IMR-90 (cell line): ENCODE data around the gene OAS1.

Source experiments
- BHLHE40 ChIP-seq: fragments of 150-350 bp; IDR thresholded peaks from 2 replicates; pipeline ENCODE4 v1.6.1; 2016; ENCODE audit warnings: mild to moderate bottlenecking, low read depth, low read length
- CEBPB ChIP-seq: IDR thresholded peaks from 2 replicates; pipeline ENCODE4 v1.6.1; 2012; ENCODE audit warnings: low read depth, low read length, improper control_type of control experiment
- CTCF ChIP-seq: conservative IDR thresholded peaks from 2 replicates; pipeline ENCODE4 v1.5.1; 2012; ENCODE audit warnings: mild to moderate bottlenecking, low read depth, low read length, improper control_type of control experiment
- ELK1 ChIP-seq: fragments of 150-350 bp; IDR thresholded peaks from 2 replicates; pipeline ENCODE4 v1.6.1; 2016; ENCODE audit warnings: low read depth, mild to moderate bottlenecking, low read length, moderate library complexity, borderline replicate concordance
- FOS ChIP-seq: fragments of 150-350 bp; IDR thresholded peaks from 2 replicates; pipeline ENCODE4 v1.6.1; 2016; ENCODE audit warnings: low read depth, low read length
- MAFK ChIP-seq: IDR thresholded peaks from 2 replicates; pipeline ENCODE4 v1.6.1; 2012; ENCODE audit warnings: low read depth, low read length, improper control_type of control experiment
- NFE2L2 ChIP-seq: fragments of 150-350 bp; IDR thresholded peaks from 2 replicates; pipeline ENCODE4 v1.6.1; 2016; ENCODE audit warnings: low read depth, mild to moderate bottlenecking, low read length
- POLR2A ChIP-seq: IDR thresholded peaks from 2 replicates; pipeline ENCODE4 v1.6.1; 2012; ENCODE audit warnings: mild to moderate bottlenecking, low read depth, low read length
- RAD21 ChIP-seq: IDR thresholded peaks from 2 replicates; pipeline ENCODE4 v1.6.1; 2012; ENCODE audit warnings: low read length, improper control_type of control experiment
- SMC3 ChIP-seq: fragments of 150-350 bp; IDR thresholded peaks from 2 replicates; pipeline ENCODE4 v1.6.1; 2016; ENCODE audit warnings: low read depth, mild to moderate bottlenecking, antibody characterized with exemption, low read length, moderate library complexity
- USF2 ChIP-seq: fragments of 150-350 bp; IDR thresholded peaks from 2 replicates; pipeline ENCODE4 v1.6.1; 2017; ENCODE audit warnings: mild to moderate bottlenecking, antibody characterized with exemption, low read length, low read depth

GRCh38 chr12:112964915-112965314 lies 58.2 kb downstream of the OAS1 start:
- no peak for TF ChIP-seq CEBPB
- no peak for TF ChIP-seq POLR2A
- TF ChIP-seq CTCF, result no peak
- TF ChIP-seq FOS, result no peak
- TF ChIP-seq RAD21, result no peak
- no peak for TF ChIP-seq MAFK
- no peak for TF ChIP-seq ELK1
- no peak for TF ChIP-seq SMC3
- TF ChIP-seq BHLHE40, result no peak
- TF ChIP-seq USF2, result no peak
- TF ChIP-seq NFE2L2, result no peak
